Testis (tissue), 3 donors: Measurements from ENCODE around the gene TOM1L2. TPM values are rescaled to one million over a fixed set of nuclear protein-coding genes. Genes with fewer than 3 reads are reported as not detected.

Experiments used
- DNase-seq: peaks from one replicate; pipeline ENCODE4 v3.0.0-alpha.2; 2019
- H3K27ac ChIP-seq, 2 donors: fragments of 200-600 bp; sonication (generic); one replicate each; pipeline ENCODE4 v1.5.1; 2019
- H3K27me3 ChIP-seq: fragments of 200-600 bp; sonication (generic); one replicate; pipeline ENCODE4 v1.5.1; 2019
- H3K36me3 ChIP-seq: fragments of 200-600 bp; sonication (generic); one replicate; pipeline ENCODE4 v1.5.1; 2017; ENCODE audit warnings: low read depth; ENCODE audit errors: missing control alignments
- H3K4me1 ChIP-seq: fragments of 200-600 bp; sonication (generic); one replicate; pipeline ENCODE4 v1.5.1; 2019
- H3K4me3 ChIP-seq, 2 donors: fragments of 200-600 bp; sonication (generic); one replicate each; pipeline ENCODE4 v1.5.1; 2017 to 2019
- H3K9me3 ChIP-seq: fragments of 200-600 bp; sonication (generic); one replicate; pipeline ENCODE4 v1.5.1; 2017
- CTCF ChIP-seq, 3 experiments: fragments of 450-650 bp in 2 of 3; fragments of 200-600 bp in 1 of 3; sonication (generic) in 1 of 3; IDR thresholded peaks; one replicate each; pipeline ENCODE4 v1.5.1; 2016 to 2019; ENCODE audit warnings: antibody characterized with exemption in 3 of 3, mild to moderate bottlenecking in 2 of 3, moderate library complexity in 1 of 3
- POLR2A ChIP-seq: fragments of 450-650 bp; IDR thresholded peaks from one replicate; pipeline ENCODE4 v1.6.1; 2017; ENCODE audit warnings: antibody characterized with exemption, mild to moderate bottlenecking, moderate library complexity
- WGBS, 2 donors: methylation state at CpG; one replicate each; pipeline ENCODE4 v1.1.5; 2018; 5-methylcytosine and 5-hydroxymethylcytosine counted together
- intact Hi-C: fragments of 100-400 bp; cut with DNase I; formaldehyde crosslinking; loops from one replicate; pipeline ENCODE4 v1.15.1; 2023; ENCODE audit warnings: low total_unique reads
- polyA plus RNA-seq: library from polyadenylated mRNA; stranded (reverse); fragments of 350-450 nt; fragmentation: Illumina TruSeq; extraction: RNeasy Lipid Tissue Mini Kit (QIAGEN cat#74804); gene quantifications from one replicate; pipeline ENCODE4 v1.2.3, GENCODE V29; 2014; ENCODE audit warnings: low read depth, low replicate concordance; ENCODE audit not compliant: insufficient read depth
- total RNA-seq, 2 donors: library from RNA; depleted of rRNA; stranded (reverse); fragments of >200 nt; gene quantifications; one replicate each; pipeline ENCODE4 v1.2.3, GENCODE V29; 2016

Gene TOM1L2
- total and polyA plus RNA-seq, 3 donors from 2014 or later, result 92.4 to 221 (median 218) TPM

- peak; percentile 75 for DNase-seq
- no peaks in the 10 kb centered on the region for H3K36me3 ChIP-seq
- peak overlapping the region; percentile 87 to 96 for H3K4me3 ChIP-seq
- H3K27me3 ChIP-seq, result no peaks in the 10 kb centered on the region
- H3K9me3 ChIP-seq, result no peaks in the 10 kb centered on the region
- H3K4me1 ChIP-seq, result peaks cover 68% of the 10 kb centered on the region
- TF ChIP-seq CTCF (IDR thresholded peaks at IDR 0.05) (peak in 1 of 3 experiments; percentile 10), POLR2A (no peak)
- intact Hi-C loops, result no loop called here
- WGBS, 2 donors, result 14 to 41% methylated on average over 2 to 3 of the region's 3 CpGs
- H3K27ac ChIP-seq, result peak overlapping the region; percentile 95 to 98
Measured at GRCh38 chr17:17837380-17837821, 134.8 kb downstream of the TOM1L2 start.

DNA sequence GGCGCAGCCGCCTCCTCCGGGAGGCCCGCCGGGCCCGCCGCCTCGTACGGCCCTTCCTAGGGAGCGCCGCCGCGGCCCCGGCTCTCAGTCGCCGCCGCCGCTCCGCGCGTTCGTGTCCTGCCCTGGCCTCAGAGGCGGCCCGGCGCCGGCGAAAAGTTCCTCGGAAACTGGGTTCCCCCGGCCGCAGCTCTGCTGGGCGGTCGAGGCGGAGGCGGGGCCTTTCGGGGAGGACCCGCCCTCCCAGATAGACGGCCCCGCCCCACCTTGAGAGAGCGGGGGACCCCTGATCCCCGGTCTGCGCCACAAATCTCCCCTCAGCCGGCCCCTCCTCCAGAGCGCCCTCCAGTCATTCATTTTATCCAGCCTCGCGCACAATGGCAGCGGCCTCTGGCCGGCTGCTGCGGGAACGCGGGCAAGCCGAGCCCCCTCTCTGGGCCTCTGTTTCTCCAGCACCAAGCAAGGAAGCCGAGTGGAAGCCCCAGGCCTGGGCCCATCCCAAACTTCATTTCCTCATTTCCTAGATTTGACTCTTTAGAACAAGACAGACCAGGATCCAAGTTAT lies 135.3 kb downstream of the TOM1L2 start, which contains the start of gene SREBF1:
Gene SREBF1 (minus strand): TSS at position 169 of the 562 bp plus-strand sequence. CDS start 169 bp downstream, outside the sequence.
- intact Hi-C loops, result no loop called here
- H3K4me1 ChIP-seq, result peaks cover 68% of the 10 kb centered on the region
- no peak for TF ChIP-seq POLR2A
- TF ChIP-seq CTCF (IDR thresholded peaks at IDR 0.05), result no peak
- no peaks in the 10 kb centered on the region for H3K36me3 ChIP-seq
- H3K27me3 ChIP-seq, result no peaks in the 10 kb centered on the region
- H3K9me3 ChIP-seq, result no peaks in the 10 kb centered on the region
- H3K27ac ChIP-seq, result peak within 1 kb of the TSS; percentile 95 to 98
- peak; percentile 68 for DNase-seq
- WGBS, 2 donors, result 7 to 21% methylated on average over 10 to 34 of the region's 52 CpGs
- H3K4me3 ChIP-seq, result peak within 1 kb of the TSS; percentile 87 to 96

- TF ChIP-seq CTCF (IDR thresholded peaks at IDR 0.05) (peak in 1 of 3 experiments; percentile 12), POLR2A (peak; percentile 95)
- peak overlapping the region; percentile 87 to 96 for H3K4me3 ChIP-seq
- peak overlapping the region; percentile 95 to 98 for H3K27ac ChIP-seq
- intact Hi-C loops, result no loop called here
- H3K9me3 ChIP-seq, result no peaks in the 10 kb centered on the region
- peak; percentile 98 for DNase-seq
- WGBS, 2 donors, result 1% methylated on average over 63 of the region's 69 CpGs; no CpG with 5 or more reads in 1 of the 2 donors
- peaks cover 67% of the 10 kb centered on the region for H3K4me1 ChIP-seq
- no peaks in the 10 kb centered on the region for H3K27me3 ChIP-seq
- H3K36me3 ChIP-seq, result no peaks in the 10 kb centered on the region
Measured at GRCh38 chr17:17836250-17836817, 135.9 kb downstream of the TOM1L2 start.

DNA sequence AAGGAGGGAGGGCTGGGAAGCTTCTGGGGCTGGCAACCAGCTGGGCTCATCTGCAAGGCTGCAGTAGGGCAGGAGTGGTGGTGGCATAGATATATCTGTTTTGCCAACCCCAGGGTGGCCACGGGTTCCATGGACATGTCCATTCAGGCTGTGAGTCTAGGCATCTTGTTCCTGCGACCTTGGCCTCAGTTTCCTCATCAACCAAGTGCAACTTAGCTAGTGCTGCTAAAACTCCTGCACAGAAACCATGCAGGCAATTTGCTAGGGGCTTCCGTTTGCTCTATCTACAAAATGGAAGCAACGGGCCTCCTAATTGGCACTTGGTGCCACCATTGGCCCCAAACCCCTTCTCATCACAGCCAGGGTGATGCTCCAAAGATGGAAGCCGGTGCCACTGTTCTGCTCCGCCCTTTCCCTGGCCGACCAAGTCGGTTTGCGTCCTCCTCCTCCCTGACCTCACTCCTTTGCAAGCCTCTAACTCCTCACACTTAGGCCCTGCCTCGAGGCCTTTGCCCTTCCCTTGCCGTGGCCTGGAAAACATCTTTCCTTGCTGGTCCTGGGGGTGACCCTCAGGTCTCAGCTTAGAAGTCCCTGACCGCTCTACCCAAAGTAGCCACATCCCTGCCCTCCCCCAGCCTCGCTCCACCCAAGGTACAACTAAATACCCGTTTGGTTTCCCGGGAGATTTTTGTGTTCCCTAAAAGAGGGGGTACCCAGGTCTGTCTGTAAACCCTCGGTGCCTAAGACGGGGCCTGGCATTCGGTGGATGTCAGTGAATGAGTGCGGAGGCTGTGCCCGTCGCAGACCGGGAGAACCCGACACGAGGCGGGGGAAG lies 136.6 kb downstream of the TOM1L2 start:
- 18 to 25% methylated on average over 13 to 24 of the region's 25 CpGs for WGBS, 2 donors
- no peaks in the 10 kb centered on the region for H3K27me3 ChIP-seq
- H3K27ac ChIP-seq, result peak overlapping the region; percentile 95 to 98
- peak overlapping the region; percentile 87 to 96 for H3K4me3 ChIP-seq
- no peaks in the 10 kb centered on the region for H3K9me3 ChIP-seq
- DNase-seq, result no peak
- intact Hi-C loops, result no loop called here
- peaks cover 62% of the 10 kb centered on the region for H3K4me1 ChIP-seq
- TF ChIP-seq CTCF (IDR thresholded peaks at IDR 0.05), result no peak
- H3K36me3 ChIP-seq, result no peaks in the 10 kb centered on the region
